ENCODE results near the gene STAB2.

The STAB2 gene

GRCh38 chr12:103705098-103705497, 118.0 kb downstream of the STAB2 start:
- no peak for DNase-seq

GRCh38 chr12:103705927-103706326, 118.9 kb downstream of the STAB2 start:
- DNase-seq, result no peak

GRCh38 chr12:103707446-103707845, 120.4 kb downstream of the STAB2 start:
- DNase-seq, result no peak

GRCh38 chr12:103710544-103710943, 123.5 kb downstream of the STAB2 start:
- DNase-seq, result no peak

GRCh38 chr12:103712216-103712615, 125.1 kb downstream of the STAB2 start:
- no peak for DNase-seq

GRCh38 chr12:103715494-103715893, 128.4 kb downstream of the STAB2 start:
- DNase-seq, result no peak

GRCh38 chr12:103716517-103717196, 129.6 kb downstream of the STAB2 start:
- DNase-seq, result no peak

GRCh38 chr12:103725398-103725797, 138.3 kb downstream of the STAB2 start:
- no peak for DNase-seq

GRCh38 chr12:103727638-103728037, 140.6 kb downstream of the STAB2 start:
- no peak for DNase-seq

GRCh38 chr12:103728323-103728722, 141.2 kb downstream of the STAB2 start:
- DNase-seq, result no peak

GRCh38 chr12:103729499-103729898, 142.4 kb downstream of the STAB2 start:
- DNase-seq, result no peak

- no peak for DNase-seq
Observed at GRCh38 chr12:103731539-103731938, 144.5 kb downstream of the STAB2 start.

- DNase-seq, result no peak
Observed at GRCh38 chr12:103734863-103735262, 147.8 kb downstream of the STAB2 start.

GRCh38 chr12:103735291-103735690, 148.2 kb downstream of the STAB2 start:
- DNase-seq, result no peak

- DNase-seq, result no peak
Observed at GRCh38 chr12:103736572-103736971, 149.5 kb downstream of the STAB2 start.

GRCh38 chr12:103737881-103738280, 150.8 kb downstream of the STAB2 start:
- DNase-seq, result no peak

- DNase-seq, result no peak
Observed at GRCh38 chr12:103742349-103742932, 155.4 kb downstream of the STAB2 start.

GRCh38 chr12:103743788-103744187, 156.7 kb downstream of the STAB2 start:
- DNase-seq, result no peak

- DNase-seq, result no peak
Observed at GRCh38 chr12:103745962-103746361, 158.9 kb downstream of the STAB2 start.

- no peak for DNase-seq
Observed at GRCh38 chr12:103748002-103748401, 160.9 kb downstream of the STAB2 start.

GRCh38 chr12:103748875-103749274, 161.8 kb downstream of the STAB2 start:
- no peak for DNase-seq

GRCh38 chr12:103751171-103751570, 164.1 kb downstream of the STAB2 start:
- DNase-seq, result no peak

GRCh38 chr12:103751600-103751999, 164.5 kb downstream of the STAB2 start:
- no peak for DNase-seq

GRCh38 chr12:103755425-103755824, 168.4 kb downstream of the STAB2 start:
- DNase-seq, result no peak

GRCh38 chr12:103756443-103756842, 169.4 kb downstream of the STAB2 start:
- no peak for DNase-seq

Data from stimulated activated naive CD4-positive, alpha-beta T cell (primary cell).